HEK293 (cell line): ENCODE data around the gene CCBE1.

Experiments
- TCF7L2 ChIP-seq: IDR thresholded peaks from 2 replicates; pipeline ENCODE4 v1.6.1; 2011; ENCODE audit warnings: low read depth, mild to moderate bottlenecking, inconsistent platforms, low read length, moderate library complexity, borderline replicate concordance
- ZNF2 ChIP-seq: fragments of 450-650 bp; formaldehyde crosslinking; IDR thresholded peaks from 2 replicates; pipeline ENCODE4 v1.5.1; 2016; ENCODE audit warnings: missing biosample characterization, missing genetic modification characterization
- ZNF274 ChIP-seq, 2 experiments: fragments of 200-500 bp in 1 of 2; fragments of 450-650 bp in 1 of 2; sonication (Bioruptor generic) in 1 of 2; formaldehyde crosslinking in 1 of 2; IDR thresholded peaks; 2 replicates each; pipeline versions ENCODE4 v1.5.1 to v1.6.1; 2014 to 2016; ENCODE audit warnings: borderline replicate concordance in 1 of 2, inconsistent platforms in 1 of 2, low read length in 1 of 2, missing biosample characterization in 1 of 2, missing genetic modification characterization in 1 of 2
- TF ChIP-seq, protein P1 (sequence below): fragments of 450-650 bp; formaldehyde crosslinking; IDR thresholded peaks from 2 replicates; pipeline ENCODE4 v1.5.1; 2016; ENCODE audit warnings: missing biosample characterization, missing genetic modification characterization
- TF ChIP-seq, protein P2 (sequence below): fragments of 450-650 bp; formaldehyde crosslinking; IDR thresholded peaks from 2 replicates; pipeline ENCODE4 v1.5.1; 2016; ENCODE audit warnings: missing biosample characterization, missing genetic modification characterization
- TF ChIP-seq, protein P3 (sequence below): fragments of 450-650 bp; formaldehyde crosslinking; IDR thresholded peaks from 2 replicates; pipeline ENCODE4 v1.5.1; 2016; ENCODE audit warnings: missing biosample characterization, missing genetic modification characterization

DNA sequence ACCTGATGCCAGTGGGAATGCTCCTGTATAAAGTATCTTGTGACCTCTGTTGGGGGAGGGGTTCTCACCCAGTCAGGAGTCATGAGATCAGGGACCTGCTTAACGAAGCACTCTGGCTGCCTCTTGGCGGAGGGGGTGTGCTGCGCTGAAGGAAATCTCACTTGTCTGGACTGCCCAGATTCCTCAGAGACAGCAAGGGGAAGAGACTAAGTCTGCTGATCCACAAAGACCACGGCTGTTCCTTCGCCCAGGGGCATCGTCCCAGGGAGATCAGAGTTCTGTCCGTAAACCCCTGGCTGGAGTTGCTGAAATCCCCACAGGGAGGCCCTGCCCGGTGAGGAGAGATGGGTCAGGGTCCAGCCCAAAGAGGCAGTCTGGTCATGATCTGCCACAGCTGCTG is 168.4 kb downstream of the CCBE1 start:
- TF ChIP-seq, protein P1, sequence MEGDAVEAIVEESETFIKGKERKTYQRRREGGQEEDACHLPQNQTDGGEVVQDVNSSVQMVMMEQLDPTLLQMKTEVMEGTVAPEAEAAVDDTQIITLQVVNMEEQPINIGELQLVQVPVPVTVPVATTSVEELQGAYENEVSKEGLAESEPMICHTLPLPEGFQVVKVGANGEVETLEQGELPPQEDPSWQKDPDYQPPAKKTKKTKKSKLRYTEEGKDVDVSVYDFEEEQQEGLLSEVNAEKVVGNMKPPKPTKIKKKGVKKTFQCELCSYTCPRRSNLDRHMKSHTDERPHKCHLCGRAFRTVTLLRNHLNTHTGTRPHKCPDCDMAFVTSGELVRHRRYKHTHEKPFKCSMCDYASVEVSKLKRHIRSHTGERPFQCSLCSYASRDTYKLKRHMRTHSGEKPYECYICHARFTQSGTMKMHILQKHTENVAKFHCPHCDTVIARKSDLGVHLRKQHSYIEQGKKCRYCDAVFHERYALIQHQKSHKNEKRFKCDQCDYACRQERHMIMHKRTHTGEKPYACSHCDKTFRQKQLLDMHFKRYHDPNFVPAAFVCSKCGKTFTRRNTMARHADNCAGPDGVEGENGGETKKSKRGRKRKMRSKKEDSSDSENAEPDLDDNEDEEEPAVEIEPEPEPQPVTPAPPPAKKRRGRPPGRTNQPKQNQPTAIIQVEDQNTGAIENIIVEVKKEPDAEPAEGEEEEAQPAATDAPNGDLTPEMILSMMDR (tag by site-specific recombination): no peak
- no peak for TF ChIP-seq ZNF2 (tag by site-specific recombination)
- TF ChIP-seq ZNF274 (IDR thresholded peaks at IDR 0.05; ENCODE audit: low read length): no peak
- no peak for TF ChIP-seq ZNF274 (tag by site-specific recombination; IDR thresholded peaks at IDR 0.05; ENCODE audit: borderline replicate concordance)
- TF ChIP-seq, protein P2, sequence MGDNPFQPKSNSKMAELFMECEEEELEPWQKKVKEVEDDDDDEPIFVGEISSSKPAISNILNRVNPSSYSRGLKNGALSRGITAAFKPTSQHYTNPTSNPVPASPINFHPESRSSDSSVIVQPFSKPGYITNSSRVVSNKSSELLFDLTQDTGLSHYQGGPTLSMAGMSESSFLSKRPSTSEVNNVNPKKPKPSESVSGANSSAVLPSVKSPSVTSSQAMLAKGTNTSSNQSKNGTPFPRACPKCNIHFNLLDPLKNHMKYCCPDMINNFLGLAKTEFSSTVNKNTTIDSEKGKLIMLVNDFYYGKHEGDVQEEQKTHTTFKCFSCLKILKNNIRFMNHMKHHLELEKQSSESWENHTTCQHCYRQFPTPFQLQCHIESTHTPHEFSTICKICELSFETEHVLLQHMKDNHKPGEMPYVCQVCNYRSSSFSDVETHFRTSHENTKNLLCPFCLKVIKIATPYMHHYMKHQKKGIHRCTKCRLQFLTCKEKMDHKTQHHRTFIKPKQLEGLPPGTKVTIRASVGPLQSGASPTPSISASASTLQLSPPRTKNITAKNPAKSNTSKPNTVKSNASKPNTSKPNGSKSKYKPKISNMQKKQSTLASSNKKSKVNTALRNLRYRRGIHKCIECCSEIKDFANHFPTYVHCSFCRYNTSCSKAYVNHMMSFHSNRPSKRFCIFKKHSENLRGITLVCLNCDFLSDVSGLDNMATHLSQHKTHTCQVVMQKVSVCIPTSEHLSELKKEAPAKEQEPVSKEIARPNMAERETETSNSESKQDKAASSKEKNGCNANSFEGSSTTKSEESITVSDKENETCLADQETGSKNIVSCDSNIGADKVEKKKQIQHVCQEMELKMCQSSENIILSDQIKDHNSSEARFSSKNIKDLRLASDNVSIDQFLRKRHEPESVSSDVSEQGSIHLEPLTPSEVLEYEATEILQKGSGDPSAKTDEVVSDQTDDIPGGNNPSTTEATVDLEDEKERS (tag by site-specific recombination): no peak
- TF ChIP-seq, protein P3, sequence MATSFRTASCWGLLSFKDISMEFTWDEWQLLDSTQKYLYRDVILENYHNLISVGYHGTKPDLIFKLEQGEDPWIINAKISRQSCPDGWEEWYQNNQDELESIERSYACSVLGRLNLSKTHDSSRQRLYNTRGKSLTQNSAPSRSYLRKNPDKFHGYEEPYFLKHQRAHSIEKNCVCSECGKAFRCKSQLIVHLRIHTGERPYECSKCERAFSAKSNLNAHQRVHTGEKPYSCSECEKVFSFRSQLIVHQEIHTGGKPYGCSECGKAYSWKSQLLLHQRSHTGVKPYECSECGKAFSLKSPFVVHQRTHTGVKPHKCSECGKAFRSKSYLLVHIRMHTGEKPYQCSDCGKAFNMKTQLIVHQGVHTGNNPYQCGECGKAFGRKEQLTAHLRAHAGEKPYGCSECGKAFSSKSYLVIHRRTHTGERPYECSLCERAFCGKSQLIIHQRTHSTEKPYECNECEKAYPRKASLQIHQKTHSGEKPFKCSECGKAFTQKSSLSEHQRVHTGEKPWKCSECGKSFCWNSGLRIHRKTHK: no peak
- TF ChIP-seq TCF7L2: no peak
